B cell (primary cell): ENCODE data around the gene TBX15. TPM values are rescaled to one million over a fixed set of nuclear protein-coding genes. Genes with fewer than 3 reads are reported as not detected.

Source experiments
- ATAC-seq: fragments of 200-7000 bp; cut with Tn5 transposase; one replicate; pipeline ENCODE4 v1.10.0; 2021; ENCODE audit warnings: low read depth, mild to moderate bottlenecking, moderate number of reproducible peaks, moderate library complexity
- CTCF ChIA-PET: fragments of 350-600 bp; sonication (Branson Sonifier 250); formaldehyde crosslinking; loops from one replicate; lab custom pipeline; 2021; ENCODE audit warnings: antibody characterized with exemption, inconsistent platforms; lab: Charles Lee
- POLR2A ChIA-PET: fragments of 350-600 bp; sonication (Branson Sonifier 250); formaldehyde crosslinking; loops from one replicate; lab custom pipeline; 2021; ENCODE audit warnings: antibody characterized with exemption; lab: Charles Lee
- DNase-seq: peaks from one replicate; pipeline ENCODE4 v3.0.0; 2013
- H2AFZ ChIP-seq: 2 replicates; pipeline ENCODE4 v1.6.1; 2012; ENCODE audit warnings: mild to moderate bottlenecking, low read depth, low read length; ENCODE audit not compliant: insufficient read depth, poor library complexity, severe bottlenecking
- H3K27ac ChIP-seq, 2 donors: 1 replicate in 1 of 2; 2 replicates in 1 of 2; pipeline ENCODE4 v1.5.1; 2012 to 2013; ENCODE audit warnings: low read length in 2 of 2, mild to moderate bottlenecking in 2 of 2, moderate library complexity in 1 of 2
- H3K27me3 ChIP-seq, 4 experiments: fragments of 200-600 bp in 1 of 4; sonication (generic) in 1 of 4; replicated peaks in 1 of 4; 1 replicate in 2 of 4; 2 replicates in 2 of 4; pipeline versions ENCODE4 v1.6.1 to v1.7.0; 2013 to 2016; ENCODE audit warnings: low read length in 3 of 4, mild to moderate bottlenecking in 2 of 4, mixed read lengths in 1 of 4, moderate library complexity in 1 of 4; ENCODE audit not compliant: insufficient read depth in 4 of 4, control insufficient read depth in 3 of 4; ENCODE audit errors: control extremely low read depth in 1 of 4
- H3K36me3 ChIP-seq, 2 experiments: replicated peaks in 1 of 2; 1 replicate in 1 of 2; 2 replicates in 1 of 2; pipeline versions ENCODE4 v1.6.1 to v1.7.1; 2013; ENCODE audit warnings: low read length in 1 of 2; ENCODE audit not compliant: insufficient read depth in 2 of 2, control insufficient read depth in 1 of 2; ENCODE audit errors: control extremely low read depth in 1 of 2, extremely low read depth in 1 of 2
- H3K4me1 ChIP-seq, 2 donors: fragments of 200-600 bp in 1 of 2; sonication (generic) in 1 of 2; 1 replicate in 1 of 2; 2 replicates in 1 of 2; pipeline versions ENCODE4 v1.5.1 to v1.6.1; 2013 to 2017; ENCODE audit warnings: low read length in 2 of 2; ENCODE audit not compliant: control insufficient read depth in 2 of 2, insufficient read depth in 2 of 2
- H3K4me2 ChIP-seq: replicated peaks from 2 replicates; pipeline ENCODE3; 2012; ENCODE audit warnings: mild to moderate bottlenecking, low read depth, low read length; ENCODE audit not compliant: poor library complexity, severe bottlenecking
- H3K4me3 ChIP-seq, 5 experiments: fragments of 200-600 bp in 1 of 5; sonication (generic) in 1 of 5; 1 replicate in 3 of 5; 2 replicates in 2 of 5; pipeline versions ENCODE4 v1.5.1 to v1.7.0; 2011 to 2016; ENCODE audit warnings: low read length in 4 of 5, mild to moderate bottlenecking in 4 of 5, low read depth in 2 of 5, control low read depth in 1 of 5, moderate library complexity in 1 of 5; ENCODE audit not compliant: insufficient read depth in 1 of 5; ENCODE audit errors: control extremely low read depth in 1 of 5, extremely low read depth in 1 of 5
- H3K79me2 ChIP-seq: fragments of 200-600 bp; sonication (generic); one replicate; pipeline ENCODE4 v1.6.0; 2016; ENCODE audit warnings: low read length; ENCODE audit not compliant: control insufficient read depth, insufficient read depth
- H3K9ac ChIP-seq: fragments of 200-600 bp; sonication (generic); 2 replicates; pipeline ENCODE4 v1.6.1; 2017; ENCODE audit warnings: mild to moderate bottlenecking, low read length, moderate library complexity
- H3K9me3 ChIP-seq, 3 donors: one replicate each; pipeline versions ENCODE4 v1.6.1 to v1.7.1; 2013; ENCODE audit warnings: low read length in 2 of 3; ENCODE audit not compliant: control insufficient read depth in 2 of 3, insufficient read depth in 1 of 3; ENCODE audit errors: control extremely low read depth in 1 of 3
- H4K20me1 ChIP-seq: 2 replicates; pipeline ENCODE4 v1.6.0; 2012; ENCODE audit warnings: mild to moderate bottlenecking, low read length; ENCODE audit not compliant: insufficient read depth, control insufficient read depth, poor library complexity, severe bottlenecking
- H3K27ac Mint-ChIP-seq: one replicate; pipeline ENCODE4 v1.8.0; 2021; ENCODE audit warnings: mixed read lengths
- H3K27me3 Mint-ChIP-seq: one replicate; pipeline ENCODE4 v1.8.0; 2021; ENCODE audit warnings: mixed read lengths
- H3K4me1 Mint-ChIP-seq: one replicate; pipeline ENCODE4 v1.8.0; 2021; ENCODE audit warnings: mixed read lengths
- H3K4me3 Mint-ChIP-seq: one replicate; pipeline ENCODE4 v1.8.0; 2021; ENCODE audit warnings: mixed read lengths
- H3K9me3 Mint-ChIP-seq: one replicate; pipeline ENCODE4 v1.8.0; 2022; ENCODE audit warnings: mixed read lengths; ENCODE audit not compliant: insufficient read depth
- CTCF ChIP-seq: fragments of 200-600 bp; IDR thresholded peaks from one replicate; pipeline ENCODE4 v1.8.0; 2022; ENCODE audit warnings: antibody characterized with exemption, mild to moderate bottlenecking
- EZH2 ChIP-seq: IDR thresholded peaks from 2 replicates; pipeline ENCODE4 v1.6.1; 2012; ENCODE audit warnings: borderline replicate concordance, low read depth, mild to moderate bottlenecking, moderate library complexity, low read length; ENCODE audit not compliant: insufficient read depth, poor library complexity, severe bottlenecking
- WGBS: methylation state at CpG from one replicate; pipeline ENCODE4 v1.1.5; 2013; ENCODE audit warnings: missing lambda C conversion rate; ENCODE audit not compliant: insufficient coverage; 5-methylcytosine and 5-hydroxymethylcytosine counted together
- intact Hi-C: fragments of 100-400 bp; cut with micrococcal nuclease; formaldehyde crosslinking; loops from one replicate; pipeline ENCODE4 v1.10.0; 2022
- polyA plus RNA-seq: library from polyadenylated mRNA; depleted of rRNA; stranded (reverse); fragments of >200 nt; gene quantifications from 2 replicates; pipeline ENCODE4 v1.2.3, GENCODE V29; 2012
- total RNA-seq, 2 donors: library from RNA; stranded (reverse); fragments of 120-200 nt in 1 of 2; gene quantifications; 1 replicate in 1 of 2; 2 replicates in 1 of 2; pipeline versions ENCODE4 v1.2.3 to v1.2.4, GENCODE V29; 2013 to 2022

TBX15 gene
- total and polyA plus RNA-seq, 2 donors (not counting 1 experiment from before 2014, with no cell fraction given) = 0.03 to 0.15 TPM

DNA sequence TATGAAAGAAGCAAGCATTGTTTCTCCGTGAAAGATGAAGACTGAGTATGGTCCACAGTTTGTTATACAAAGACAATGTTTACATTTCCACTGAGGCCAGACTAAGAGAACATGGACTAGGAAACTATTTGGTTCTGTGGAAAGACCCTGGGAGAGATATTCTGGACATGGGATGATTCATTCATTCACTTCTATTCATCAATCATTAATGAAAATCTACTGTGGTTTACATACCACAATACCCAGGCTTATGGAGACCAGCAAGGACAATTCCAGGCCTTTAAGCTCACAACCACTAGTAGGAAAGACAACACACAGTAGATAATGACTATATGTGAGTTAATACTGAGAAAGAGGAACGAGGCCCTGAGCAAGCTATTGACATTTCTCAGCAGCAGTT lies 125.4 kb downstream of the TBX15 start:
- Mint-ChIP-seq H3K27me3 (no peaks in the 10 kb centered on the region), H3K9me3 (no peaks in the 10 kb centered on the region), H3K4me3 (no peak overlapping the region), H3K4me1 (peaks cover 2% of the 10 kb centered on the region), H3K27ac (no peak overlapping the region)
- Histone ChIP-seq H2AFZ (no peak overlapping the region), H3K4me2 (no peak overlapping the region), H3K27me3 (no peaks in the 10 kb centered on the region), H3K79me2 (no peaks in the 10 kb centered on the region), H3K27ac (no peak overlapping the region), H3K4me1 (no peaks in the 10 kb centered on the region), H3K9me3 (peaks cover 0 to 3% (median 0%) of the 10 kb centered on the region in 3 donors), H3K9ac (no peak overlapping the region), H3K36me3 (no peaks in the 10 kb centered on the region), H4K20me1 (no peaks in the 10 kb centered on the region), H3K4me3 (no peak overlapping the region)
- DNase-seq (no peak), ATAC-seq (no peak)
- POLR2A ChIA-PET = no interaction called here
- TF ChIP-seq CTCF (no peak), EZH2 (no peak)
- intact Hi-C loops = no loop called here
- CTCF ChIA-PET = no interaction called here
- WGBS = no CpG with 5 or more reads among the region's 2 CpGs

- Mint-ChIP-seq H3K27me3 (no peaks in the 10 kb centered on the region), H3K9me3 (no peaks in the 10 kb centered on the region), H3K27ac (no peak overlapping the region), H3K4me1 (no peaks in the 10 kb centered on the region), H3K4me3 (no peak overlapping the region)
- no peak overlapping the region for H3K4me3 ChIP-seq
- H3K9me3 ChIP-seq = peaks cover 0 to 3% (median 0%) of the 10 kb centered on the region in 3 donors
- TF ChIP-seq EZH2 = no peak
- CTCF ChIA-PET = no interaction called here
- no peak overlapping the region for H3K9ac ChIP-seq
- intact Hi-C loops = no loop called here
- no peaks in the 10 kb centered on the region for H3K27me3 ChIP-seq
- H4K20me1 ChIP-seq = no peaks in the 10 kb centered on the region
- H3K27ac ChIP-seq = no peak overlapping the region
- ATAC-seq = no peak
- H3K79me2 ChIP-seq = no peaks in the 10 kb centered on the region
- H3K4me1 ChIP-seq = no peaks in the 10 kb centered on the region
- no peak overlapping the region for H2AFZ ChIP-seq
- no peak for DNase-seq
- H3K4me2 ChIP-seq = no peak overlapping the region
- no peaks in the 10 kb centered on the region for H3K36me3 ChIP-seq
- POLR2A ChIA-PET = no interaction called here
Observed at GRCh38 chr1:118861216-118861615, 126.9 kb downstream of the TBX15 start.
